HG03159 (cell line): ENCODE results near the gene DCUN1D3.

Experiments
- ATAC-seq: cut with Tn5 transposase; IDR thresholded peaks from one replicate; pipeline ENCODE4 v1.9.1; 2021; ENCODE audit warnings: mild to moderate bottlenecking, moderate library complexity; ENCODE audit not compliant: unreplicated experiment

DCUN1D3 gene

DNA sequence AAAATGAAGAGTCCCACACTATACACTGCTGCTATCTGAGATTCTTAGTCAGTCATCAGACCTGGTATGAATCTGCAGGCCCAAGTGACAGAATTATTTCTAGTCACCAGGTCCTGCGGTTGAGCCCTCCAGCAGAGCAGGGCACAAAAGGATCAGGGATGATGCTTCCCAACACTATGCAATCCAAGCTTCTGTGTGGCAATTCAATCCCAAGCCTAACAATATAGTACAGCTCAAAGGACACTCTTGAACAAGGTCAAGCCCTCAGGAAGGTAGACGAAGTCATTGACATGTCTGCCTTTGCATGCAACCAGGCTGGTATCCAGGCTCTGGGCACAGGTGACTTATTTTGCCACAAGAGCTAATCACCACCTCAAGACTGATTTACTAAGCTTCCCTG lies 5.8 kb downstream of the DCUN1D3 start:
- ATAC-seq, result no peak

- ATAC-seq, result no peak
Measured at GRCh38 chr16:20889625-20890275, 10.4 kb downstream of the DCUN1D3 start.

DNA sequence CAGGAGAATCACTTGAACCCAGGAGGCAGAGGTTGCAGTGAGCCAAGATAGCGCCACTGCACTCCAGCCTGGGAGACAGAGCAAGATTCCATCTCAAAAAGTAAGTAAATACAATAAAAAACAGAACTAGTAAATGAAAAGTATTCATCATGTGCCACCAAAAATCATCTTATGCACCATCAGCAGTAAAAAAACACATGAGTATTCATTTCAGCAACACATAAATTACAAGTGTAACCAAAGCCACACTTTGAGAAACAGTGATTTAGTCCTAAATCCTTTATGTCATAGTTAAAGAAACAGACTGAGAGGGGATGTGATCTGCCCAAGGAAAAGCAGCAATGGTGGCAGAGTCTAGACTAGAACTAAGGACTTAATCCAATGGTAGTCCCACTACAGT lies 13.0 kb downstream of the DCUN1D3 start:
- ATAC-seq, result no peak

- ATAC-seq, result no peak
Measured at GRCh38 chr16:20886320-20886719, 13.8 kb downstream of the DCUN1D3 start.

DNA sequence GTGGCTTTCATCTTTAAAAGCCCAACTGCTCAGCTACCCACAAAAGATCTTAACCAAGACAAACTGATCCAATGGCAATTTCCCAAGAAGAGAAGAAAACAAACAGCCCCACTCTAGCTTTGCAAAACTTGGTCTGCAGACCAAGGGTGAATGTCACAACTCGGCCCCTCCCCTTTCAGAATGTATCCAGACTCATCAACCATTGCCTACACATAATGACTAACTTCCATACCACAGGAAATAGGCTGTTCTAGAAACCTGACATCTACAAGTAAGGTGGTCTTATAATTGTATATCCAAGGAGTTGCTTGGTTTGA lies 16.0 kb downstream of the DCUN1D3 start:
- no peak for ATAC-seq

- no peak for ATAC-seq
Measured at GRCh38 chr16:20883554-20884239, 16.5 kb downstream of the DCUN1D3 start.

- ATAC-seq, result no peak
Measured at GRCh38 chr16:20881503-20881878, 18.7 kb downstream of the DCUN1D3 start.

DNA sequence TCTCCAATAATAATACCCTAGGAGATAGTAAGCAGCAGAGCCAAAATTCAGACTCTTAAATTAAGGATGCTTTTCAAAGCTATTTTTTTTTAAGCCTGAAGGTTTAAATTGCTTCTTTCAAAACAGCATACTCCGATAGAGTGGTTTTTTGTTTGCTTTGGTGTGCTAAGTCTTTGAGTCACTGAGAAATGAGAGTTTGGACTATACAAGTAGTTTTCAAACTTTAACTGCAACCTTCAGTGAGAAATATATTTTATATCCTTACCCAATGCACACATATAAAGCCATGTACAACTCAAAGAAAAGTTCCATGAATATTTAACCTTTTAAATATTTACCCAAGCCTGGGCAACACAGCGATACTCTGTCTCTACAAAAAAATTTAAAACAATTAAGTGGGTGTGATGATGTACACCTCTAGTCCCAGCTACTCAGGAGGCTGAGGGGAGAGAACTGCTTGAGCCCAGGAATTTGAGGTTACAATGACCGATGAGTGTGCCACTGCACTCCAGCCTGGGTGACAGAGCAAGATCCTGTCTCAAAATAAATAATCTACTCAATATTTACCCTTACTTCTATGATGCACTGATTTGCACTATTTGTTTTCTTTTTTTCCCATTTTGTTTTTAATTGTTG lies 19.2 kb downstream of the DCUN1D3 start:
- ATAC-seq, result no peak

DNA sequence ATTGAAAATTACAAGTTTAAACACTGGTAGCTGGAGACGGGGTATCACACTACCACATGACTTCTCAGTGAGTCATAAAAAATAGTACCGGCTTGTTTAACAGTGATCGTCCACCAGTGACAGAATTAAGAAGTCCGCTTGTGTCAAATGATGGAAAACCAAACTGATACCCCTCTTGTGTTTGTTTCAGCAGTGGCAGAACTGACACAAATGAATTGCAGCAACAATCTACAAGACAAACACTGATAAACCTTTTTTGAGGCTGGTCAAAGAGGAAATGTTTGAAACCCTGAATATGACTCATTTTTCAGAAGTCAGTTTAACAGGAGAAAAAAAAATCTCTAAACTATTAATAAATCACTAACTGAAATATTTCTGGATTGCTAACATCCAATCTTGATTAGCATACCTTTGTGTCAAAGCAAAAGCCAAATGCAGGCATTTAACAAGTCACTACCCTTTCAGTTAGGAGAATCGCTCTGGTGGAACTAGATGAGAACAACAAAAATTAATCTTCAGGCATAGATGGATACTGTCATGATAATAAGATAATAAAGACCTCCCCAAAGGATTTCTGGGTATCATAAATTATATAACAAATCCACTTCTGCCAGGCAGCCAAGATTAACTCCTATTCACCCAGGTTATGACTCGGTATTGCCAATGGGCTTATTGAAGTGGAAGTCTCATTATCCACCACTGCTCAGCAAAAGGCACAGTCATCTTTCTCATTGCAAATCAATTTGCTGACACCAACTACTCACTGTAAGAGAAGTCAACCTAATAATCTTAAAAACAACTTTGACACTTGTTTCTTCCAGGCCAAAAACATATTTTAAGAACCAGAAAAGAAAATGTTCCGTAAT lies 20.8 kb downstream of the DCUN1D3 start:
- ATAC-seq, result no peak

DNA sequence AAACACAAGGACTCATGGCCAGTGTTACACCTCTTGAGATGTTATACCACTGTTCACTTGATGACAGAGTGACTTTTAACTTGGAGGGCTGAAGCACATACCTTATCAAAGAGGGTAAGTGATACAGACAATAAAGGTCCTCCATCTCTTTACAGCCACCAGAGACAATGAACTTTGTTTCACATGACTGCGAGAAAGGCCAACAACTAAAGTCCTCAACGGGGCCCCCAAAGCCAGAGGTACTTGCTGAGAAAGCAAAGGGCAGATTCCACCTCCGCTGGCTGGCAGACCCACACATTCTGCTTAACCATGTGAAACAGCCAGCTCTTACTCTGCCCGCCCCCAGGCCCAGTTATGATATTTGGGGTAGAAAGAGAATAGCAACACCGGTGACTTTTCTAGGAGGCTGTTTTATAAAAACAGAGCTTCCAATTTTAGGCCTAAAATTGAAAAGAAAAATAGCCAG lies 21.4 kb downstream of the DCUN1D3 start:
- no peak for ATAC-seq

GRCh38 chr16:20875355-20875650 lies 24.9 kb downstream of the DCUN1D3 start:
- ATAC-seq, result no peak

- peak; percentile 21 for ATAC-seq
Measured at GRCh38 chr16:20874088-20874581, 26.0 kb downstream of the DCUN1D3 start.

- ATAC-seq, result no peak
Measured at GRCh38 chr16:20873331-20873730, 26.8 kb downstream of the DCUN1D3 start.

GRCh38 chr16:20871941-20872815 lies 28.0 kb downstream of the DCUN1D3 start:
- ATAC-seq, result no peak

- no peak for ATAC-seq
Measured at GRCh38 chr16:20871258-20871657, 28.9 kb downstream of the DCUN1D3 start.

DNA sequence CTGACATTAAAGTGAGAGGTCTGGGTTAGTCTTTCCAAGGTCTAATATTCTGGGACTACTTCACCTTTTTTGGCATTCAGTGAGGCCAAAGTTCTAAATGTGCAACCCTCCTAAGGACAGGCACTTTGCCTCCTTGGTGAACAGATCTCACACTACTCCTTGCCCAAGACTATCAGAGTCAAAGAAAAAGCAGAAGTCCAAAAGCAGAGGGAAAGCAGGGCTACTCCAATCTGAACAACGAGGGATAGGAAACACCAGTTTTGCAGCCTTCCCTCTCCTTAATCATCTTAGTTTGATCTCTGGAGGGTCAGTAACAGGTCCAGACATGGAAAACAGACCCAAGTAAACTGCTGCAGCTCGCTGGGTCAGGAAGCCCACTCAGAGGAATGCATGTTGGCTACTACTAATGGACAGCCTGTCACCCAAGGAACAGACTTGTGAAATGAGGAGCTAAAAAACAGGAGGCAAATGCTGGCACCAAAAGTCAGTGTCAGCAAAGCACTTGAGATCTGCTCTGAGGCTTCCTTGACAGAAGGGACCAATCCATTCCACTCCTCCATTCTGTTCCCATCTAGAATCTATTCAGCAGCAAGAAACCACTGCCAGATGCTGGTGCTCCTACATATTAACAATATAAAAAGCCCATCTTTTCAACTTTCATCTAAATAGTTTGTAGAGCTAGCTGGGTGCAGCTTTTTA lies 29.9 kb downstream of the DCUN1D3 start:
- ATAC-seq, result no peak

DNA sequence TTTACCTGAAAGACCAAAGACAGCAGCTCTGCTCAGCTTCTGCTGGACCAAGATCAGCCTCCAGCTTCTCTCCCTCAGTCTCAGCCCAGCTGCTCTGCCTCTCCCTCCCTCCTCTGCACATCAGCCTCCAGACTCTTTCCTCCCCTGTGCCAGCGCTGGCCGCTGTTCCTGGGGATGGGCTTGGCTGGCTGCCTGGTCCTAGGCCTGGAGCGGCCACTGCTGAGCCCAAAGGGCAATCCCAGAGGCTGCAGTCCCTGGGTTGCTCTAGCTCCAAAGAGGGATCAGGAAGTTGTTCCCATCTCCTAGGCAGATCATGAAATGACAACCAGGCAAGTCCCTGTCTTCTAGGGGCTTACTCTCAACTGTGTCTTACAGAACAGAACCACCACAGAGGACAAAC lies 31.3 kb downstream of the DCUN1D3 start:
- no peak for ATAC-seq

DNA sequence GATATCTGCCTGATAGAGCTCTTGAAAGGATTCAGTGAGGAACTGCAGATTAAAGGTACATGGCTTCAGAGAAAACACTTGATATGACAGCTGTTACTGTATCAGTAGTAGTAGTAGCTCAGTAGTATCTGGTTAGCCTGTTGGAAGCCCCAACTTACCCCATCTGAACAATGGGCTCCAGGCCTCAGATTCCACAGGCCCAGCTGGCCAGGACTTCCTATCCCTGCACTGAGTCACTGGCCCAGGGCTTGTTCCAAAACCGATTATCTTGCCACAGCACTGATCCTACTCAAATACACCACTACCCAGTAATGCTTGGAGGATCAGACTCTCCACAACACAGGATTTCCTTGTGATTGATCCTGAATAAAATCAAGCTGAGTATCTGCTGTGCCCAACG lies 32.6 kb downstream of the DCUN1D3 start:
- no peak for ATAC-seq

DNA sequence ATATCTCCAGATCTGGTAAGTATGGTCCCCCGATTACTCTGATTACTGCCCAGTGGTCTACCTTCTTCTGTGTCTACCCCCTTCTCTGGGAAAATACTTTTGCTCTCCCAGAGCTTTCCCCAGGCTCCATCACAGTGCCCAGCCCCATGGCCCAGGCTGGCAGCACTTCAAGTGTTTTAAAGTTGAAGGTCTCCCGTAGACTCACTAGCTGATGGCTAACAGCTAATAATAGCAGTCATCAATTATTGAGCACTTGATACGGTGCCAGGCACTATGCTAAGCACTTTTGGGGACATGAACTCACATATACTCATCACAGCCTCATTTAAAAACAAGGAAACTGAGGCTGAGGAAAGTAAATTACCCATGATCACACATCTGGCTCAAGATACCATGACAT lies 33.4 kb downstream of the DCUN1D3 start:
- ATAC-seq, result no peak
